Gastroesophageal sphincter (tissue), 4 donors: ENCODE measurements around the gene NFASC. TPM values are rescaled to one million over a fixed set of nuclear protein-coding genes. Genes with fewer than 3 reads are reported as not detected.

ENCODE experiments used
- ATAC-seq: fragments of 150-250 bp; one replicate; pipeline ENCODE4 v1.9.1; 2016; ENCODE audit warnings: mild to moderate bottlenecking, moderate library complexity
- H3K27ac ChIP-seq, 4 donors: fragments of 200-600 bp; sonication (generic) in 3 of 4; 1 replicate in 3 of 4; 2 replicates in 1 of 4; pipeline ENCODE4 v1.5.1; 2016 to 2019
- H3K27me3 ChIP-seq: fragments of 200-600 bp; sonication (generic); one replicate; pipeline ENCODE4 v1.5.1; 2019
- H3K36me3 ChIP-seq, 2 donors: fragments of 200-600 bp; sonication (generic); one replicate each; pipeline ENCODE4 v1.5.1; 2019; ENCODE audit warnings: control low read depth in 1 of 2
- H3K4me1 ChIP-seq, 3 donors: fragments of 200-600 bp; sonication (generic); 1 replicate in 2 of 3; 2 replicates in 1 of 3; pipeline ENCODE4 v1.5.1; 2016 to 2019; ENCODE audit warnings: control low read depth in 2 of 3
- H3K4me3 ChIP-seq, 2 donors: fragments of 200-600 bp; sonication (generic); one replicate each; pipeline ENCODE4 v1.5.1; 2019; ENCODE audit warnings: mild to moderate bottlenecking in 1 of 2, moderate library complexity in 1 of 2
- H3K9me3 ChIP-seq, 3 donors: fragments of 200-600 bp; sonication (generic); one replicate each; pipeline ENCODE4 v1.5.1; 2017 to 2019; ENCODE audit warnings: control low read depth in 2 of 3
- CTCF ChIP-seq, 4 experiments: fragments of 200-600 bp in 2 of 4; fragments of 450-650 bp in 2 of 4; sonication (generic) in 1 of 4; IDR thresholded peaks; one replicate each; pipeline ENCODE4 v1.5.1; 2017 to 2019; ENCODE audit warnings: antibody characterized with exemption in 4 of 4, mild to moderate bottlenecking in 2 of 4, moderate library complexity in 2 of 4
- EP300 ChIP-seq: sonication (generic); formaldehyde crosslinking; IDR thresholded peaks from one replicate; pipeline ENCODE4 v1.6.1; 2017; ENCODE audit warnings: antibody characterized with exemption, mild to moderate bottlenecking
- POLR2A ChIP-seq, 2 donors: fragments of 450-650 bp; IDR thresholded peaks; one replicate each; pipeline ENCODE4 v1.6.1; 2017; ENCODE audit warnings: antibody characterized with exemption in 2 of 2, mild to moderate bottlenecking in 2 of 2, moderate library complexity in 1 of 2
- POLR2AphosphoS5 ChIP-seq: sonication (generic); formaldehyde crosslinking; IDR thresholded peaks from one replicate; pipeline ENCODE4 v1.6.1; 2017; ENCODE audit warnings: antibody characterized with exemption
- WGBS, 2 donors: methylation state at CpG; one replicate each; pipeline ENCODE4 v1.1.5; 2018; ENCODE audit warnings: low coverage in 1 of 2; 5-methylcytosine and 5-hydroxymethylcytosine counted together
- total RNA-seq, 4 donors: library from RNA; depleted of rRNA; stranded (reverse); fragments of >200 nt; gene quantifications; one replicate each; pipeline ENCODE4 v1.1.0, GENCODE V29; 2016

Gene NFASC
- total RNA-seq, 4 donors from 2014 or later = 39.0 to 121 (median 54.5) TPM

- Histone ChIP-seq H3K27ac (no peak overlapping the region), H3K4me1 (peaks cover 0 to 23% (median 0%) of the 10 kb centered on the region in 3 donors), H3K4me3 (no peak overlapping the region), H3K27me3 (peaks cover 73% of the 10 kb centered on the region), H3K9me3 (no peaks in the 10 kb centered on the region), H3K36me3 (no peaks in the 10 kb centered on the region)
- no peak for ATAC-seq
- TF ChIP-seq CTCF (IDR thresholded peaks at IDR 0.05) (no peak), EP300 (no peak)
- 50% methylated on average over 1 of the region's 5 CpGs; no CpG with 5 or more reads in 1 of the 2 donors for WGBS, 2 donors
Observed at GRCh38 chr1:205044741-205045140, 174.1 kb downstream of the NFASC start.

- H3K27ac ChIP-seq = no peak overlapping the region
- H3K36me3 ChIP-seq = no peaks in the 10 kb centered on the region
- peaks cover 0 to 23% (median 0%) of the 10 kb centered on the region in 3 donors for H3K4me1 ChIP-seq
- no peak overlapping the region for H3K4me3 ChIP-seq
- peaks cover 73% of the 10 kb centered on the region for H3K27me3 ChIP-seq
- 24 to 44% methylated on average over 8 to 9 of the region's 11 CpGs for WGBS, 2 donors
- no peaks in the 10 kb centered on the region for H3K9me3 ChIP-seq
- no peak for ATAC-seq
- TF ChIP-seq POLR2A (IDR thresholded peaks at IDR 0.05) = no peak
- no peak for TF ChIP-seq CTCF (IDR thresholded peaks at IDR 0.05)
- TF ChIP-seq POLR2AphosphoS5 = no peak
- no peak for TF ChIP-seq EP300
Observed at GRCh38 chr1:205045146-205045545, 174.5 kb downstream of the NFASC start.

DNA sequence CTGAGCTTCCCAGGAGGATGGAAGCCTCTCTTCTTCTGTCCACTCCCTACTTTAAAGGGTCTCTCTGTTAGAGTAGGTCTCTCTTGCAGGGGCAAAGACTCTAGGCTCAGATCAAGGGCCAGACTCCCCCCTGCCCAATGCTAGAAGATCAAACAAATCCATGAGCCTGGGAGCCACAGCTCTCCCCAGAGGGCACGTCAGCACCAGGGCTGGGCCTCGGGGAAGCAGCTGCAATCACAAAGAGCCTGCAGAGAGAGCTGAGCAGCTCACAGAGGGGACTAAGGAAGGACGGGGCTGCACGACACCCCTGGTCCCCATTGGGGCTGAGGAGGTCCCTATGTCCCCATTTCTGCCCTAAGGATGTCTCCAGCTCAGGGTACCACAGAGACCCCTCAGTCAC, 176.2 kb downstream of the NFASC start:
- H3K27me3 ChIP-seq = peaks cover 70% of the 10 kb centered on the region
- 40% methylated on average over 1 of the region's 4 CpGs; no CpG with 5 or more reads in 1 of the 2 donors for WGBS, 2 donors

GRCh38 chr1:205047764-205048231, 177.1 kb downstream of the NFASC start:
- Histone ChIP-seq H3K27me3 (peaks cover 66% of the 10 kb centered on the region), H3K27ac (no peak overlapping the region), H3K4me3 (no peak overlapping the region), H3K9me3 (no peaks in the 10 kb centered on the region), H3K4me1 (peaks cover 0 to 18% (median 0%) of the 10 kb centered on the region in 3 donors), H3K36me3 (no peaks in the 10 kb centered on the region)
- WGBS, 2 donors = 70 to 78% methylated on average over 2 to 3 of the region's 5 CpGs
- no peak for TF ChIP-seq CTCF (IDR thresholded peaks at IDR 0.05)
- ATAC-seq = no peak

More for the DNA sequence above, 176.2 kb downstream of the NFASC start:
- TF ChIP-seq EP300 (no peak), POLR2A (IDR thresholded peaks at IDR 0.05) (no peak), CTCF (IDR thresholded peaks at IDR 0.05) (no peak), POLR2AphosphoS5 (no peak)
- no peak overlapping the region for H3K27ac ChIP-seq
- no peaks in the 10 kb centered on the region for H3K36me3 ChIP-seq
- H3K4me3 ChIP-seq = no peak overlapping the region
- H3K4me1 ChIP-seq = peaks cover 0 to 23% (median 0%) of the 10 kb centered on the region in 3 donors
- no peak for ATAC-seq
- no peaks in the 10 kb centered on the region for H3K9me3 ChIP-seq

GRCh38 chr1:205048382-205048781, 177.7 kb downstream of the NFASC start:
- TF ChIP-seq POLR2A (IDR thresholded peaks at IDR 0.05) = no peak
- TF ChIP-seq CTCF (IDR thresholded peaks at IDR 0.05) = no peak
- no peak for TF ChIP-seq EP300
- no peak for TF ChIP-seq POLR2AphosphoS5
- WGBS, 2 donors = 100% methylated on average over 3 of the region's 9 CpGs; no CpG with 5 or more reads in 1 of the 2 donors
- no peak for ATAC-seq
- peaks cover 62% of the 10 kb centered on the region for H3K27me3 ChIP-seq
- H3K9me3 ChIP-seq = no peaks in the 10 kb centered on the region
- no peak overlapping the region for H3K4me3 ChIP-seq
- peaks cover 0 to 12% (median 0%) of the 10 kb centered on the region in 3 donors for H3K4me1 ChIP-seq
- no peaks in the 10 kb centered on the region for H3K36me3 ChIP-seq
- no peak overlapping the region for H3K27ac ChIP-seq
